Activated CD4-positive, alpha-beta T cell treated with anti-CD3 and anti-CD28 coated beads, Interleukin-2, amount 50 U/mL, for 48 hours (primary cell): ENCODE results near the gene ONECUT2.
"Not testable (repeated sequence)": the region's sequence is repeated elsewhere in the genome, so short reads cannot be mapped to it uniquely, and the experiment has no call there.

ENCODE experiments used
- DNase-seq, 2 experiments: peaks; one replicate each; pipeline ENCODE4 v3.0.0-alpha.2; 2020

Gene ONECUT2

DNA sequence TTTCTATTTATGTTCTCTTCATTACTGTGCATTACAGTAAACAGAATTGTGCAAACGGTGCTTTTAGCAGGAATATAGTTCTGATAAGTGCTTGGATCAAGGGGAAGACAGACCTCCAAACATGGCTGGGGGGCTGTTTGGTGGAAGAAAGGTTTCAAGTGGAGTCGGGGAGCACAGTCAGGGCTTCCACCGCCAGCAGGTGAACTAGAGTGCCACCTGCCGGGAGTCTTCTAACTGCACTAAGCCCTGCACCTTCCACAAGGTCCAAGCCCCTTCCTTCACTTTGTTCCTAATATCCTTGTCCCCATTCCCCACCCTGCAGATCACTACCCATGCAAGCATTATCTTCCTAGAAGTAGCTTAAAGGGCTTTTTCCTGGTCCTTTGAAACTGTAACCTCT is 11.1 kb downstream of the ONECUT2 start:
- no peak for DNase-seq

DNA sequence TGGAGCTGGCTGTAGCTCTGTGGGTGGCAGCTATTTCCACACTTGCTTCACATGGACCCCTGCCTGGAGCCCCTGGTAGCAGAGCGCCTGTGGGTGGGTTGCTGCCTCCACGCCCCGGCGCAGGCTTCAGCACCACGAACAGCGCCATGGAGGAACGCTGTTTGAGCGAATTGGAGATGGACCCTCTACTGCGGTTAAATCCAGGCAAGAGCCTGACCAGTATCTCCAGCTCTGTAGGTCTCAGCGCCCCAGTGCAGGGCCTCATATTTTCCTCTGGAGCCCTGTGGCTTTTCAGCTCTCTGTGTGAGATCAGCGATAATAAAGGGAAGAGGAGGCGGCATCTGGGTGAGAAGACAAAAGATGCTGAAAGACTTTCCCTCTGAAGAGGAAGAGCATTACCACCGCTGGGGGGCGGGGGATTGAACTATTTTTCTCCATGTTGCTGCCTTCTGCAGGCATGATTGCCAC is 12.0 kb downstream of the ONECUT2 start:
- DNase-seq = no peak

DNA sequence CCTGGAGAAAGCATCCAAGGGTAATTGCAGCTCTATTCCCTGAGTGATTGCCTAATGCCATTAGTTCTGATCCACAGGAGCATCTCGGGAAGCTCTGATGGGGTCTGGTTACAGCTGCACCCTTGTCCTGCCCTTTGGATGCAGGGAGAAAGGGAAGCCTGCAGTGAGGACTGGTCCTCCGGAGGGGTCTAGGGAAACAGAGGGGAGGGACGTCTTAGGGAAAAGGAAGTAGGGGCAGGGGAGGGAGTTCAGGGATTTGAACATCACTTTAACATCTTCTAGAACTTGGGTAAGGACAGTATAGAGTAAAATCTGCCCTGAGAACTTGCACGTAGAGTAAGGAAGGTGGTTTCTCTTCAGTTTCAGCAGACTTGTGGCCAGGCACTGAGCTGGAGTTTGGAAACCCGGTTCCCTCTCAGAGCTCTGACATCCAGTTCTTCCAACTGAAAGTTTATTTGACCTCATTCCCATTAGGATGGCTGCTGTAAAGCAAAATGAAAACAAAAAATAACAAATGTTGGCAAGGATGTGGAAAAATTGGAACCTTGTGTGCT is 20.5 kb downstream of the ONECUT2 start:
- no peak for DNase-seq

DNA sequence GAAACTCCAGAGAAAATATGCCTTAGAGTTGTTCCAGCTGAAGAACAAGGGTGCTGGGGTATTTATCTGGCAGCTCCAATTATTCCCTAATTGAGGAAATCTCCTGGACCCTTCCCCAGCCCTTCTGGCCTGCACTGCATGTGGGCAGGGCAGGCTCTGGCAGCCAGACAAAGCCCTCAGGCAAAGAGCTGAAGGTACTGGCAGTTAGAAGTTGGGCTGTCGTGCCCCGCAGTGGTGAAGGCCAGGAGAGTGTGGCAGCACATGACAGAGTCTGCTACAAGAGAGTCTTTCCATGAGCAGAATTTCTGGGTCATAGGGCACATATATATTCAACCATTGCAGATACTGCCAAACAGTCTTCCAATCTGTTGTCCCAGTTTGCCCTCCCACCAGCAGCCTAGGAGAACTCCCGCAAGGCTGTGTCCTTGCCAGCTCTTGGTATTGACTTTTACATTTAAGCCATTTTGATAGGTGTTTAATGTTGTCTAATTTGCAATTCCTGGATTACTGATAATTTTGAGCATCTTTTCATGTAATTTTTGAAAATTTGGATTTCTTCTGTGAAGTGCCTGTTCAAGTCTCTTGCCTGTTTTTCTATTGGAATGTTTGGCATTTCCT is 26.6 kb downstream of the ONECUT2 start:
- DNase-seq = no peak

DNA sequence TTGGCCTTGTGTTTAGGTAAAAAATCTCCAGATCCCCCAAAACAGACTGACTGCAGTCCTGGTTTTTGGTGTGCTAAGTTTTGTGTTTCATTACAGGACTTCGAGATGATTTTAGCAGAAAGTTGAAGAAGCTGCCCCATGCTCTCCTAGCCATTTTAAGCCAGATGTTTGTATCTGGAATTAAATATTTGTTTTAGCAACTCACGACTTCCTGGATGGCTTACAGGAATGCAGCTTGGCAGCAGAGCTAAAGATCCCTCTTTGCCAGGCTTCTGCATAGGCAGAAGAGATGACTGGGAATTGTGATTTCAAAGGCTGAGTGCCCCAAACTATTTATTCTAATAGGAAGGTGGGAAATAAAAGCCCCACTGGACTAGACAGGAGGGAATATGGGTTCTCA is 31.1 kb downstream of the ONECUT2 start:
- DNase-seq = no peak

DNA sequence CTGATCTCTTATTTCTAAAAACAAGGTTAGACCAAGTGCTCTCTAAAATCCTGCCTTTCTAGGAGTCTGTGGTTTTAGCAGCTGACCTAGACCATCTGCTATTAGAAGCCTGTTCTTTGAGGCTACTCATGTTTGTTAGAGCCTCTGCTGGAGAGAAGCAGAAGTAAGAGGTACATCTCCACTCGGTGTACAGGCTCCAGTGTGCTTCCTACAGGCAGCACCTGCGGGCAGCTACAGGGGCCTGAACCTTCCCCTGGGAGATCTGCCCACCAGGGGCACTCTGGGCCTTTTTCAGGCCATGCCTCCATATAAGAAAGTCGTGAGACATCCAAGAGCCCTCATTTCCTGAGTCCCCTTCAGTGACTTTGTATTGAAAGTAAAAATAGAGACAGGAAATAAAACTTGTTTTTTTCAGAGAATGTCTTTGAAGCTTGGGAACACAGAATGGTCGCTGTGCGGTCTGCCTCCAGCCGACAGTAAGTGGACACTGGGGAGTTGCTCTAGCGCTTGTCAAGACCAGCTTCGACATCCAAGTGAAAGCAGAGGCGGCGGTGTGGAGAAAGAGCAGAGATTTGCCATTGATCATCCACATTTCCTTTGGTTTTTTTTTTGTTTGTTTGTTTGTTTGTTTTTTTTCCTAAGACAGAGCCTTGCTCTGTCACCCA is 31.7 kb downstream of the ONECUT2 start:
- no peak for DNase-seq

DNA sequence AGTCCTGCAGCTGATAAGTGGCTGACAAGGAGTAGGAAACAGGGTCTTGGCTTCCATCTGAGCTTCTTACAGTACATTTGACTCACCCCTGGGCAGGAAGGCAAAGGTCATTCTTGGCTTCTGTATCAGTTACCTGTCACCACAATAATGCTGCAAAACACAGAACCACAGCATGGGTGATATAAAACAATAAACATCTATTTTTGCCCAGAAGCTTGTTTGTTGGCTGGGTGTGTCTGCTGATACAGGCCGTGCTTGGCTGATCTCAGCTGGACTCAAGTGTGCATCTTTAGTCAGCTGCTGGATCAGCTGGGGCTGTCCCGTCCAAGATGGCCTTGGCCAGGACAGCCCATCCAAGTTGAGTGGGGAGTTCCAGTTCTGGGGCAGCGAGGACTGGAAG is 34.7 kb downstream of the ONECUT2 start:
- no peak for DNase-seq

DNA sequence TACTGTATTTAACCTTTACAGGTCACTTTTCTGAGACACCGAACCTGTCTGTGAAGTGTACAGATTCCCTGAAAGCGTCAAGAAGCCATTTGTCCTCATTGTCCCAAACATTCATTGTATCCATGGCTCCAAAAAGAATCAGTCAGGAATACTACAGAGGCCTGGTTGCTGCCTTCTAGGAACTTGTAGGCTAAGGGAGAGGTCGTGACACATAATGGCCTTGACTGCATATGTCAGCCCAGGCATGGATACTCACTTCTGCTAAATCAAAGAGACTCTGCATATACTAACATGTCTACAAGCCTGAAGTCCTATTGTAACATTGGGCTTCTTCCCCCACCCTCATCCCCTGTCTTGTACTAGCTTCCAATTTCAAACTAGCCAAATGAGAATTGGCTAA is 40.2 kb downstream of the ONECUT2 start:
- DNase-seq = no peak

DNA sequence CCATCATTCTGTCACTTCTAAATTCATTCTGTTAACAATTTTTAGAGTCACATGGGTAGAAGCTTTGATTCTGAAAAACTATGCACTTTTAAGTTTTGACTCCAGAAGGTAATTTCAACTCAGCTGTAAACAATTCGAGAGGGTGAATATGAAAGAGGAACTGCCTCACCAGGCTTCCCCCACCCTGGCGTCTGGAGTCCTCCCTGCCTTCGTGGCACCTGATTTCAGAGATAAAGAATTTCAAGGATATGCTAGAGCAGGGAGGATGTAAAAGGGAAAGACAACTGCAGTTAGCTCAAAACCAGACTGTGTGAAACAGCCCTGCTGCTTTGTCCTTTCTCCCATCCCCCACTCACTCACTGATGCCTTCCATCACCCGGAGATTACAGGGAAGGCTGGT is 40.7 kb downstream of the ONECUT2 start:
- no peak for DNase-seq

DNA sequence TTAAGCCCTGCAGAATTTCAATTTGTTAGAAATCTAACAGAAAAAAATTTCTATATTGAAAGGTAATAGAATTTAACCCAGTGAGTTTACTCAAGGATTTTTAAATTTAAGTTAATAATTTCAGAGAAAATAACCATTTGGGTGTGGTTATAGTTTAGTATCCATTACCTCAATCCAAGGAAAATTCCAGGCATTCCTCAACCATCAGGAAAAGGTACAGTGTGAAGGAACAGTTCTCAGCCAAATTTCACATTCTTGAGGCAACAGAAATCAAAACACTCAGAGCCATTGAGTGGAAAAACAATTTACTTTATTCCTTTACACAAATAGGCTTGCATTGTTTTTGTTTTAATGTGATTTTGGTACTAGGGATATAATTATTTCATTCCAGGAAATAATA is 45.6 kb downstream of the ONECUT2 start:
- no peak for DNase-seq

DNA sequence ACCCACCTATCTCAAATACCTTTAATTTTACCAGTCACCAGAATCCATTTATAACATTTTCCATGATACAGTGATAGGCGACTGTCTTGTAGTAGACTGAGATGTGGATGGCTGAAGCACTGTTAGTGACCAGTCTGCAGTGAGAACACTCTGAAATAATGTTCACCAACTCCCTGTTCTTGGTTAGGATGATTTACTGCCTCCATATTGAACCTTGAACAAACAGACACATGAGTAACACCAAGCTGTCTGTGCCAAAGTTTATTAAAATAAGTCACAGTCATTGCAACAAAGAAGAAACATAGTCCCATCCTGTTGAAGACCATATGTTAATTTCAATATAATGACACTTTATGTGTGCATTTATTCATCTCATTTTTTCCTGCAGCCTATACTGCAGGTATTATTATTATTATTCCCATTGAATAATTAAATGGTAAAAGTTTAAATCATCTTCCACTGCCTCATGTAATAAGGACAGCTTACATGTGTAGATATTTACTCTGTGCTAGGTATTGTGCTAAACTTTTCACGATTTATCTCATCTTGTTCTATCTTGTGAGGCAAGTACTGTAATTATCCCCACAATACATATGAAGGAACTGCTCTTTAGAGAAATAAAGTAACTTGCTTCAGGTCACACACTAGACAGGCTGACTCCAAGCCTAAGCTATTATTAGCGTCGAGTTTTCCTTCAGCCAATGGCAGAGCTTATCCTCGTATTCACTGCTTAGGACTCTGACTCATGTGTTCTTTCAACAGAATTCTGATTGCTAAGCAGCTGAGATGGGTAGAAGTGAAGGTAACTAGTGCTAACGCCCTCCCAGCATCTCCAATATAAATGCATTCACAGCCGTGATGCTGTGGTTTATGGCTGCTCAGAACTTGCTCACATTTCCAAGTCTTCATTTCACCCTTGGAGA is 62.5 kb downstream of the ONECUT2 start:
- DNase-seq = no peak

DNA sequence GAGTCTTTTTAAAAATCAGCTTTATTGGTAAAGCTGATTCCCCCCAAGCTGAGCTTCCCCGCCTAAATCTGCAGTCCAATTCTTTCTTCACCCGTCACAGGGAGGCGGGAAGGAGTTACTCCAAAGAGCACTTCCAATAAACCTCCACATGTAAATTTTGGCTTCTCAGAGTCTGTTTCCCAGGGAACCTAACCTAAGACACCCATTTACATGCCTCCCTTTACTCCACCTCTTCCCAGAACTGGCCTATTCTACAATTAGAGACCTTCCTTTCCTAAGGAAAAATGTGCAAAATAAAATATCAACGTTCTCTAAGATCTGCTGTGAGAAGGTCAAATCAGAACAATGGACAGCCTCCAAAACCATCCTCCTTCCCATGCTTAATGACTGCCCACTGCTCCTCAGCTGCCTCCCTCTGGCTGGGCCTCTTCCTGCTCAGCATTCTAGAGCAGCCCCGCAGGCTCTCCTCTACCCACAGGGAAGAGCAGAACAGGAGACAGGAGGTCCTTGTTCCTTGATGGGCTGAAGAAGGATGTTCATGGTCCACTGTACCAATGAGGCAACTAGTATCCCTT is 63.6 kb downstream of the ONECUT2 start:
- no peak for DNase-seq

DNA sequence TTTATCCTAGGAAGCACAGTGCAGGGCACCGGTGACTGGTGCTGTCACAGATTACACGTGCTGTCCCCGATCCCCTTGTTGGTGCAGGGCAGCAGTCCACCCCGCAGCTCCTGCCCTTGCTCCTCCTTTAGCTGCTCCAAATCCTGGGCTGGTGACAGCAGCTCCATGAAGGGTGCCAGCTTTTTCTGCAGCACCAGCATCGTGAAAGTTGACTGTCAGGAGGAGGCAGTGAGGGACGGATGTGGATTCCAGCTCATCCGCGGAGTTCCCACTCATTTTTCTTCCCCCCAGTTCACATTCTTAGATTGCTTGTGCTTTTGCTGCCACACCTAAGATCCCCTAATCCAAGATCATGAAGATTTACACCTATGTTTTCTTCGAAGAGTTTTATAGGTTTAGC is 67.5 kb downstream of the ONECUT2 start:
- DNase-seq = no peak

DNA sequence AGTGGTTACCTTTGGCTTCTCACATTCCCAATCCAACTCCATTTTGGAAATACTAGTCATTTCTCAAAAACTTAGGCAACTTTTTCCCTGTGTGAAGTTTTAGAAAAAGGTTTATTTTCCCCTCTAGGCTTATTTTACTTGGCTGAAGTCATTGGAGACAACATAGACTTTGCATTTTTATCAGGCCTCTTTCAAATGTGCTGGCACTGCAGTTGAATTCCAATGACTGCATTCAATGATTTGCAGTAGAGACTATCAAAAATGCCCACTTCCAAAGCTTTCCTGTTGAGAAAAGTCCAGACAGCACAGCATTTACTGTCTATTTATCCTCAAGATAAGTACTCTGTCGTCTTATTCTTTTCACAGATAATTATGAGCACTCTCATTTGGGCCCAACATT is 70.1 kb downstream of the ONECUT2 start:
- no peak for DNase-seq

DNA sequence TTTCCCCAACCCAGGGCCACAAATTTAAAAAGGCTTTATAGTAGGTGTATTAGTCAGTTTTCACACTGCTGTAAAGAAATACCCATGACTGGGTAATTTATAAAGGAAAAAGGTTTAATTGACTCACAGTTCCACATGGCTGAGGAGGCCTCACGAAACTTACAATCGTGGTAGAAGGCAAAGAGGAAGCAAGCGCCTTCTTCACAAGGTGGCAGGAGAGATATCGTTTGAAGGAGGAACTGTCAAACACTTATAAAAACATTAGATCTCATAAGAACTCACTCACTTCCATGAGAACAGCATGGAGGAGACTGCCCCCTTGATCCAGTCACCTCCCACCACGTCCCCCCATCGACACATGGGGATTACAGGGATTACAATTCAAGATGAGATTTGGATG is 80.9 kb downstream of the ONECUT2 start:
- no peak for DNase-seq

DNA sequence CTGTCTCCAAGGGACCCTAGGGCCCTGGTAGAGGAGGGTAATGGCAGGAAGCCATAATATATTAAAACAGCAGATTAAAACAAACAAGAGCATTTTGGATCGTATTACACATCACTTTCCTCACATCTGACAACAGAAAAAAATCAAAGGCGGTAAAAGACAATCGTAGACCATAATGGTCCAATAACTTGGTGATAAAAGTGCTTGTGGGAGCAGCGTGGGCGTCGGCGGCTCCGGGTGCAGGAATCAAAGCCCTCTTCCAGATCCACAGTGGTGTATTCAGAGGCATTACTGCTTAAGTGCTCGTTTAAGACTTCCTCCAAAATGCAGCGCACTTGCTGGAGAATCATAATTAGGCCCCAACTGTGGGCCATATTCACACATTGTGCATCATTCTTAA is 83.4 kb downstream of the ONECUT2 start:
- no peak for DNase-seq

DNA sequence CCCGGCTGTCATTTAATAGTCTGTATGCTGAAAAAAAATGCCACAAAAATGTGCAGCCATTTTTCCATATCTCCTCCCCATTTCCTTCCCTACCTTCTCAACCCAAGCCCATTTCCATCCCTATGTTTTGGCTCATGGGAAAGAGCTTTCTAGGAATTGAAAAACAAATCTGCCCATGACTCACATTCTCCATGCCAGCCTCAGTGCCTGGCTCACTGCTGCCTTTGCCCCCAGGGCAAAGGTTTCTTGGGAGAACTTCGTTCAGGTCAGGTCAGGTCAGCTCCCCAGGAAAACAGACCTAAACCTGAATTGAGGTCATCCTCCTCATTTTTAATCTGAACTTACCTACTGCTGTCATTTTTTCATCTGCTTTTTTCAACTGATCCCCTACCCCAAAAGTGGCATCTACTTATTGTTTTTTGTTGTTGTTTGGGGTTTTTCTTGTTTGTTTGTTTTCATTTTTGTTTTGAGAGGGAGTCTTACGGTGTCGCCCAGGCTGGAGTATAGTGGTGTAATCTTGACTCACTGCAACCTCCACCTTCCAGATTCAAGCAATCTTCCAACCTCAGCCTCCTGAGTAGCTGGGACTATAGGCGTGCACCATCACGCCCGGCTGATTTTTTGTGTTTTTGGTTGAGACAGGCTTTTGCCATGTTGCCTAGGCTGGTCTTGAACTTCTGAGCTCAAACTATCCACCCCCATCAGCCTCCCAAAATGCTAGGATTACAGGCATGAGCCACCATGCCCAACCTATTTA is 84.7 kb downstream of the ONECUT2 start:
- DNase-seq = no peak

DNA sequence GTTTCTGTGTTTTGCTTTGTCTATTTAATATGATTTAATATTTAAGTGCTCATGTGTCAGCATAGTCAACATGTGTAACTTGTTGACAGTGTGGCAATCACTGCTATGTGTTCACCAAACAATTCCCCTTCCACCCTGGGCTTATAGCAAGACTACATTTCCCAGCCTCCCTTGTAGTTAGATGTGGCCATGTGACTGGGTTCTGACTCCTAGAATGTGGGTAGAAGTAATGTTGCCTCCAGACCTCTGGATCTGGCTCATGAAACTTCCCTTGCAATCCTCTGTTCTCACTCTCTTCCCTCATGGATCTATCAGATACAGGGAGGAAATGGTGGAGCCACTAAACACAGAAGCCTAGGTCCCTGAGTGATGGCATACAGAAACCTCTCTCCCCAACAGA is 87.2 kb downstream of the ONECUT2 start:
- not testable (repeated sequence) for DNase-seq

DNA sequence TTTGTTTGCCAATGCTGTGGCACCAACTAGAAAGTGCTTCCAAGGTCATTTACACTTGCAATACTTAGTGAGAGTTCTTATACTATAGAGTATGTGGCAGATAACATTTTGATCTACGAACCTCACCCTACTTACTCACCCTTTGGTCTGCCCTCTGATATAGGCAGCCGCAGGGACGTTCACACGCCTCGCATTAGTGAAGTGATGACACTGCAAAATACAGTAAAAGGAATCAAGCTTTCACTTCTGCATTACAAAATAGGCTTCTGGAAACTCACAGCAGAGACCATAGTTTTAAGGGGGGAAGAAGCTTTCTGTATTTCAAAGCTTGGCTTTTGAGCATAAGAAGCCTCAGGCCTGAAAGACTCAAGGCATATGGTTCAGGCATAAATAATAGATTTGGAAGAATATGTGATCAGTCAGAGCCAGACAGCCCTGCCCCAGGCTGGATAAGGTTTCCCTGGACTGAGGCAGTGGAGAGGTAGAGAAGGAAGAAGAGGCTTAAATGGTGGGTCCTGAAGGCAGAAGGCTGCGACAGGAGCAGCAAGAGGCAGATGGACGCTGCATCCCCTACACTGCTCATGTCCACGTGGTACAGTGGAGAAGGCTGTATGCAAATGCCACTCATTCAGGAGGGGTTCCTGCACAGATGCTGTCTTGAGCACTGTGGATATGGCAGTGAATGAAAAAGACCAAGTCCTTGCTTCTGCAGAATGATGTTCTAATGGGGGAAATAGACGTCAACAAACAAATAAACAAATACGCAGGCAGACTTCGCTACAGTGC is 88.2 kb downstream of the ONECUT2 start:
- DNase-seq = no peak

DNA sequence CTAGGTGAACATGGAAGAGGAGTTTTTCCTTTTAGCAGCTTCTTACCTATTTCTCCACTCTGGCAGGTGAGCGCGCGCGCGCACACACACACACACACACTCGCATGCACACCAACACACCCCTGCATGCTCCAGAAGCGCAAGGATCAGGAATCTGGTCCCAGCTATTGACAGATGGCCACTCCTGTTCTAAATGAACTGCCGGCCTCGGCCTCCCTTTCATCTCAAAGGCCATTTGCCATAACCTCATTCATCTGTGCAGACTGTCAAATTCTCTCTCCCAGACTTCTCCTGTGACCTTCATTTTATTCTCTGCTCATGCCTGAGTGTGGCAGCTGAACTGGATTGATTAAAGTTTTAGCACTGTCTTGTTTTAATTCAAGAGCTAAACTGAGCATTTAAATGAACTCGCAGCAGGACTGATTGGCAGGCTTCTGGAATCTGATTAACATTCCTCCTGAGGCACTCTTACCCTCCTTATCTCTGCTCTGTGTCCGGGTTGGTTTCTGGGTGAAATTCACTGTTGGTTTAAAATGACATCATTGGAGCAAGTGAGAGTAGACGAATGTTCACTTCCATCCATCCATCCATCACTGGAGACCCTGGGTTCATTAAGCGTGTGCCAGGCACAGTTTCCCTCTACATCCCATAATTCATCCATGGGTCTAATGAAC is 92.5 kb downstream of the ONECUT2 start:
- DNase-seq = no peak

DNA sequence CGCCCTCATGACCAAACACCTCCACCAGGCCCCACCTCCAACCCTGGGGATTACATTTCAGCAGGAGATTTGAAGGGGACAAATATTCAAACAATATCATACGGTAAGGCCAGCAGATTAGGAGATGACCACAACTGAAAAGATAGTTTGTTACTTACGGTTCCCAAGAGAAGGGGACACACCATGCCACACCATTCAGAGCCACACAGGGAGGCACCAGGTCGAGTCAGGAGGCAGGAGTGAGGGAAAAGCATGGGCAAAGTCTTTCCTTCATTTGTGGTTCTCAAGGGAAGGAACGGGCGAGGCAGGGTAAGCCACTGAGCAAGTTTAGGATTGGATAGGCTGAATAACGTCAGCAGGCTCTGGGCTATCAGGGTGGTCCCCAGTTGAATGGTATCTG is 94.0 kb downstream of the ONECUT2 start:
- no peak for DNase-seq
